Thoracic aorta (tissue), 2 donors: Measurements from ENCODE around the gene MX1. TPM values are rescaled to one million over a fixed set of nuclear protein-coding genes. Genes with fewer than 3 reads are reported as not detected.
"Not testable (repeated sequence)": the region's sequence is repeated elsewhere in the genome, so short reads cannot be mapped to it uniquely, and the experiment has no call there.

ENCODE experiments used
- ATAC-seq: fragments of 150-250 bp; one replicate; pipeline ENCODE4 v1.8.0; 2017; ENCODE audit warnings: low read depth; ENCODE audit not compliant: insufficient number of reproducible peaks, low FRiP score
- DNase-seq: peaks from one replicate; pipeline ENCODE4 v3.0.0-alpha.2; 2020; ENCODE audit warnings: low spot score
- H3K27ac ChIP-seq, 2 donors: fragments of 200-600 bp; sonication (generic); 1 replicate in 1 of 2; 2 replicates in 1 of 2; pipeline ENCODE4 v1.5.1; 2016; ENCODE audit warnings: mild to moderate bottlenecking in 2 of 2, moderate library complexity in 2 of 2
- H3K27me3 ChIP-seq: fragments of 200-600 bp; sonication (generic); replicated peaks from 2 replicates; pipeline ENCODE4 v1.6.0; 2016; ENCODE audit warnings: mild to moderate bottlenecking; ENCODE audit not compliant: insufficient read depth
- H3K36me3 ChIP-seq: fragments of 200-600 bp; sonication (generic); one replicate; pipeline ENCODE4 v1.5.1; 2016
- H3K4me1 ChIP-seq, 2 donors: fragments of 200-600 bp; sonication (generic); 1 replicate in 1 of 2; 2 replicates in 1 of 2; pipeline versions ENCODE4 v1.5.1 to v1.6.0; 2016; ENCODE audit warnings: low read depth in 2 of 2, mild to moderate bottlenecking in 1 of 2; ENCODE audit not compliant: control insufficient read depth in 1 of 2
- H3K4me3 ChIP-seq: fragments of 200-600 bp; sonication (generic); 2 replicates; pipeline ENCODE4 v1.5.1; 2016; ENCODE audit warnings: mild to moderate bottlenecking
- H3K9me3 ChIP-seq: fragments of 200-600 bp; sonication (generic); 2 replicates; pipeline ENCODE4 v1.5.1; 2016
- CTCF ChIP-seq: fragments of 200-600 bp; sonication (generic); IDR thresholded peaks from one replicate; pipeline ENCODE4 v1.5.1; 2019; ENCODE audit warnings: antibody characterized with exemption
- total RNA-seq, 2 donors: library from RNA; depleted of rRNA; stranded (reverse); fragments of >200 nt; gene quantifications; one replicate each; pipeline versions ENCODE4 v1.1.0 to v1.2.3, GENCODE V29; 2016

The MX1 gene
- total RNA-seq, 2 donors from 2014 or later, result 60.0 to 79.9 TPM

GRCh38 chr21:41406340-41406739, 19.7 kb upstream of the MX1 start:
- DNase-seq, result no peak
- Histone ChIP-seq H3K9me3 (no peaks in the 10 kb centered on the region), H3K4me1 (no peaks in the 10 kb centered on the region), H3K27ac (no peak overlapping the region), H3K4me3 (no peak overlapping the region), H3K36me3 (no peaks in the 10 kb centered on the region), H3K27me3 (no peaks in the 10 kb centered on the region)
- no peak for ATAC-seq
- TF ChIP-seq CTCF, result no peak

GRCh38 chr21:41407541-41408460, 18.2 kb upstream of the MX1 start:
- no peak for TF ChIP-seq CTCF
- ATAC-seq (no peak), DNase-seq (no peak)
- no peak overlapping the region for H3K27ac ChIP-seq
- no peaks in the 10 kb centered on the region for H3K36me3 ChIP-seq
- no peaks in the 10 kb centered on the region for H3K4me1 ChIP-seq
- H3K27me3 ChIP-seq, result no peaks in the 10 kb centered on the region
- no peak overlapping the region for H3K4me3 ChIP-seq
- H3K9me3 ChIP-seq, result peaks cover 4% of the 10 kb centered on the region

- Histone ChIP-seq H3K36me3 (no peaks in the 10 kb centered on the region), H3K27me3 (no peaks in the 10 kb centered on the region), H3K27ac (no peak overlapping the region), H3K9me3 (peaks cover 4% of the 10 kb centered on the region), H3K4me1 (no peaks in the 10 kb centered on the region), H3K4me3 (no peak overlapping the region)
- no peak for ATAC-seq
- TF ChIP-seq CTCF, result no peak
- no peak for DNase-seq
These were observed 15.7 kb upstream of the MX1 start for GRCh38 chr21:41410361-41410760.

DNA sequence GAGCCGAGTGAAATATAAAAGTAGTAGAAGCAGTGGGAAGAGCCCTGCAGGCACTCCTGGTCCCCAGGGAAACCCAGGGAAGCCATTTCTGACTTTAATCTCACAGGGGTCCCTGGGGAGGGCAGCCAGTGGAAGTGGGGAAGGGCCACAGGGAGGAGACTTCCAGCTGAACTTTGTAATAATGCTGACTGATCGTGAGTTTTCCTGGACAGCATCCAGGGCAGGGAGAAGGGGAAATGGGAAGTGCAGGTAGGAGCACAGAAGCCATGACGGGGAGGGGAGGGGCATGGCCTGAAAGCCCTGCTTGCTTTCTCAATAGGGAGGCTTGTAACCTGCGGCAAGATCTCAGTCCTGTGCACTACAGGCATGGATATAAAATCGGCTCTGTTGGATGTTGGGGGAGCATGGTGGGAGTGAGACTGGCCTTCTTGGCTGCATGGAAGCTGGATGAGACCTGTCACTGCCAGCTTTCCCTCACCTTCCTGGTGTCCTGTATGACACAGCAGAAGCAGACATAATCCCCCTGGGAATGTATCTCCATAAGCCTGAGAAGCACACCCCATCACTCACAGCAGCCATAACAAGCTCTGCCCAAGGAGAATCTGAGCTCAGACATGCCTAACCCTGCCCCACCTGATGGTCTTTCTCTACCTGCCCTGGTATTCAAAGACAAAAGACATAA, 15.1 kb upstream of the MX1 start:
- no peak overlapping the region for H3K4me3 ChIP-seq
- no peaks in the 10 kb centered on the region for H3K36me3 ChIP-seq
- ATAC-seq (no peak), DNase-seq (no peak)
- H3K27ac ChIP-seq, result no peak overlapping the region
- no peaks in the 10 kb centered on the region for H3K4me1 ChIP-seq
- no peak for TF ChIP-seq CTCF
- no peaks in the 10 kb centered on the region for H3K27me3 ChIP-seq
- peaks cover 4% of the 10 kb centered on the region for H3K9me3 ChIP-seq

DNA sequence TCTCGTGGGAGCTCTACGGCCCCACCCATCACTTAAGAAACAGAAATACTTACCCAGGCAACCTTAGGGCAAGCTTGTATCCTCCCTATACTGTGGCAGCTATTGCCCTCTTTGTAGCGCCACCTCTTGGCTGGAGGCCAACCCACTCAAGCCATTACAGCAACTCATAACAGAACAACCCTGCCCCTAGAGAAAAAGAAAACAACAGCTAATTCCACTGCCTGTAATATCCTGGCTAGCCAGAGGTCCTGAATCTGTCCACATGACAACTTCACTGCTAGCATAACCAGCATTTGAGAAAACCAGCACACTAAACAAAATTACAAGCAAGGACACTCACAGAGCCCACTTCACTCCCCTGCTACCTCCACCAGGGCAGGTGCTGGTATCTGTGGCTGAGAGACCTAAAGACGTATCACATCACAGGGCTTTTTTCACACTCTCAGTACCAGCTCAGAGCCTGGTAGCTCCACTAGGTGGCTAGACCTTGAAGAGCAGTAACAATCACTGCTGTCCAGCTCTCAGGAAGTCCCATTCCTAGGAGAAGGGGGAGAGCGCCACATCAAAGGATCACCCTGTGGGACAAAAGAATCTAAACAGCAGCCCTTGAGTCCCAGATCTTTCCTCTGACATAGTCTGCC, 14.5 kb upstream of the MX1 start:
- Histone ChIP-seq H3K36me3 (no peaks in the 10 kb centered on the region), H3K27ac (no peak overlapping the region), H3K4me1 (no peaks in the 10 kb centered on the region), H3K9me3 (peaks cover 4% of the 10 kb centered on the region), H3K27me3 (no peaks in the 10 kb centered on the region), H3K4me3 (no peak overlapping the region)
- no peak for DNase-seq
- no peak for ATAC-seq
- no peak for TF ChIP-seq CTCF

- H3K9me3 ChIP-seq, H3K27me3 ChIP-seq, ATAC-seq, DNase-seq, H3K4me3 ChIP-seq, H3K36me3 ChIP-seq, H3K27ac ChIP-seq: not testable (repeated sequence)
- H3K4me1 ChIP-seq, result peaks cover 7 to 13% of the 10 kb centered on the region in 2 donors
These were observed 8.5 kb upstream of the MX1 start for GRCh38 chr21:41417505-41417904.
